Mammary epithelial cell (primary cell): Measurements from ENCODE around the gene ALDH4A1.

Experiments
- EZH2 ChIP-seq: IDR thresholded peaks from 2 replicates; pipeline ENCODE4 v1.6.1; 2012; ENCODE audit warnings: low read length, inconsistent platforms, borderline replicate concordance
- TF ChIP-seq, protein P1 (sequence below), 2 donors: IDR thresholded peaks in 1 of 2; conservative IDR thresholded peaks in 1 of 2; 2 replicates each; pipeline ENCODE4 v1.5.1; 2011 to 2012; ENCODE audit warnings: inconsistent platforms in 2 of 2, low read length in 2 of 2, mild to moderate bottlenecking in 2 of 2, control low read depth in 1 of 2, low read depth in 1 of 2; ENCODE audit not compliant: insufficient read depth in 1 of 2; ENCODE audit errors: extremely low read depth in 1 of 2

GRCh38 chr1:18878538-18879214 is 23.7 kb downstream of the ALDH4A1 start:
- TF ChIP-seq, protein P1, sequence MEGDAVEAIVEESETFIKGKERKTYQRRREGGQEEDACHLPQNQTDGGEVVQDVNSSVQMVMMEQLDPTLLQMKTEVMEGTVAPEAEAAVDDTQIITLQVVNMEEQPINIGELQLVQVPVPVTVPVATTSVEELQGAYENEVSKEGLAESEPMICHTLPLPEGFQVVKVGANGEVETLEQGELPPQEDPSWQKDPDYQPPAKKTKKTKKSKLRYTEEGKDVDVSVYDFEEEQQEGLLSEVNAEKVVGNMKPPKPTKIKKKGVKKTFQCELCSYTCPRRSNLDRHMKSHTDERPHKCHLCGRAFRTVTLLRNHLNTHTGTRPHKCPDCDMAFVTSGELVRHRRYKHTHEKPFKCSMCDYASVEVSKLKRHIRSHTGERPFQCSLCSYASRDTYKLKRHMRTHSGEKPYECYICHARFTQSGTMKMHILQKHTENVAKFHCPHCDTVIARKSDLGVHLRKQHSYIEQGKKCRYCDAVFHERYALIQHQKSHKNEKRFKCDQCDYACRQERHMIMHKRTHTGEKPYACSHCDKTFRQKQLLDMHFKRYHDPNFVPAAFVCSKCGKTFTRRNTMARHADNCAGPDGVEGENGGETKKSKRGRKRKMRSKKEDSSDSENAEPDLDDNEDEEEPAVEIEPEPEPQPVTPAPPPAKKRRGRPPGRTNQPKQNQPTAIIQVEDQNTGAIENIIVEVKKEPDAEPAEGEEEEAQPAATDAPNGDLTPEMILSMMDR (conservative IDR thresholded peaks at IDR 0.05 in 1 of 2, IDR thresholded peaks at IDR 0.05 in 1 of 2; ENCODE audit: extremely low read depth in 1 of 2, insufficient read depth in 1 of 2, low read depth in 1 of 2, low read length in 2 of 2), result no peak
- TF ChIP-seq EZH2, result no peak
